ENCODE data around the gene PSAPL1.

The PSAPL1 gene

GRCh38 chr4:7414736-7415510 is 19.8 kb downstream of the PSAPL1 start:
- peaks cover 0 to 3% of the 10 kb centered on the region in 2 donors for H3K9me3 ChIP-seq (ENCODE audit: control insufficient read depth in 1 of 2, low read length in 2 of 2)
- H3K27ac ChIP-seq (ENCODE audit: low read length), result no peak overlapping the region
- no peak overlapping the region for H3K4me3 ChIP-seq (ENCODE audit: low read depth in 1 of 2, low read length in 2 of 2)
- no peaks in the 10 kb centered on the region for H3K27me3 ChIP-seq (ENCODE audit: low read depth, low read length)
- no peaks in the 10 kb centered on the region for H3K36me3 ChIP-seq (ENCODE audit: control insufficient read depth in 1 of 2, insufficient read depth in 2 of 2, low read length in 2 of 2)
- H3K4me1 ChIP-seq (ENCODE audit: control insufficient read depth in 1 of 2, insufficient read depth in 2 of 2, low read length in 2 of 2), result peaks cover 0 to 19% of the 10 kb centered on the region in 2 donors

- H3K36me3 ChIP-seq (ENCODE audit: control insufficient read depth in 1 of 2, insufficient read depth in 2 of 2, low read length in 2 of 2), result no peaks in the 10 kb centered on the region
- peaks cover 0 to 19% of the 10 kb centered on the region in 2 donors for H3K4me1 ChIP-seq (ENCODE audit: control insufficient read depth in 1 of 2, insufficient read depth in 2 of 2, low read length in 2 of 2)
- H3K9me3 ChIP-seq (ENCODE audit: control insufficient read depth in 1 of 2, low read length in 2 of 2), result peaks cover 0 to 8% of the 10 kb centered on the region in 2 donors
- no peaks in the 10 kb centered on the region for H3K27me3 ChIP-seq (ENCODE audit: low read depth, low read length)
- H3K4me3 ChIP-seq (ENCODE audit: low read depth in 1 of 2, low read length in 2 of 2), result no peak overlapping the region
- H3K27ac ChIP-seq (ENCODE audit: low read length), result no peak overlapping the region
These were observed 20.7 kb downstream of the PSAPL1 start for GRCh38 chr4:7414046-7414445.

- Histone ChIP-seq H3K36me3 (ENCODE audit: control insufficient read depth in 1 of 2, insufficient read depth in 2 of 2, low read length in 2 of 2) (no peaks in the 10 kb centered on the region), H3K4me3 (ENCODE audit: low read depth in 1 of 2, low read length in 2 of 2) (no peak overlapping the region), H3K9me3 (ENCODE audit: control insufficient read depth in 1 of 2, low read length in 2 of 2) (peaks cover 4 to 17% of the 10 kb centered on the region in 2 donors), H3K4me1 (ENCODE audit: control insufficient read depth in 1 of 2, insufficient read depth in 2 of 2, low read length in 2 of 2) (peaks cover 0 to 19% of the 10 kb centered on the region in 2 donors), H3K27me3 (ENCODE audit: low read depth, low read length) (no peaks in the 10 kb centered on the region), H3K27ac (ENCODE audit: low read length) (no peak overlapping the region)
These were observed 22.2 kb downstream of the PSAPL1 start for GRCh38 chr4:7412554-7412912.

- no peaks in the 10 kb centered on the region for H3K27me3 ChIP-seq (ENCODE audit: low read depth, low read length)
- H3K4me1 ChIP-seq (ENCODE audit: control insufficient read depth in 1 of 2, insufficient read depth in 2 of 2, low read length in 2 of 2), result peaks cover 0 to 19% of the 10 kb centered on the region in 2 donors
- no peaks in the 10 kb centered on the region for H3K36me3 ChIP-seq (ENCODE audit: control insufficient read depth in 1 of 2, insufficient read depth in 2 of 2, low read length in 2 of 2)
- H3K4me3 ChIP-seq (ENCODE audit: low read depth in 1 of 2, low read length in 2 of 2), result no peak overlapping the region
- no peak overlapping the region for H3K27ac ChIP-seq (ENCODE audit: low read length)
- H3K9me3 ChIP-seq (ENCODE audit: control insufficient read depth in 1 of 2, low read length in 2 of 2), result peaks cover 4 to 18% of the 10 kb centered on the region in 2 donors
These were observed 22.7 kb downstream of the PSAPL1 start for GRCh38 chr4:7411896-7412553.

- Histone ChIP-seq H3K4me3 (ENCODE audit: low read depth in 1 of 2, low read length in 2 of 2) (no peak overlapping the region), H3K36me3 (ENCODE audit: control insufficient read depth in 1 of 2, insufficient read depth in 2 of 2, low read length in 2 of 2) (no peaks in the 10 kb centered on the region), H3K27me3 (ENCODE audit: low read depth, low read length) (no peaks in the 10 kb centered on the region), H3K9me3 (ENCODE audit: control insufficient read depth in 1 of 2, low read length in 2 of 2) (peaks cover 4 to 22% of the 10 kb centered on the region in 2 donors), H3K4me1 (ENCODE audit: control insufficient read depth in 1 of 2, insufficient read depth in 2 of 2, low read length in 2 of 2) (peaks cover 0 to 19% of the 10 kb centered on the region in 2 donors), H3K27ac (ENCODE audit: low read length) (no peak overlapping the region)
These were observed 23.2 kb downstream of the PSAPL1 start for GRCh38 chr4:7411491-7411890.

GRCh38 chr4:7410446-7410845 is 24.3 kb downstream of the PSAPL1 start:
- Histone ChIP-seq H3K9me3 (ENCODE audit: control insufficient read depth in 1 of 2, low read length in 2 of 2) (peaks cover 4 to 22% of the 10 kb centered on the region in 2 donors), H3K4me1 (ENCODE audit: control insufficient read depth in 1 of 2, insufficient read depth in 2 of 2, low read length in 2 of 2) (peaks cover 0 to 19% of the 10 kb centered on the region in 2 donors), H3K36me3 (ENCODE audit: control insufficient read depth in 1 of 2, insufficient read depth in 2 of 2, low read length in 2 of 2) (no peaks in the 10 kb centered on the region), H3K4me3 (ENCODE audit: low read depth in 1 of 2, low read length in 2 of 2) (peak overlapping the region in 1 of 2 donors; percentile 26), H3K27ac (ENCODE audit: low read length) (no peak overlapping the region), H3K27me3 (ENCODE audit: low read depth, low read length) (no peaks in the 10 kb centered on the region)

- Histone ChIP-seq H3K4me3 (ENCODE audit: low read depth in 1 of 2, low read length in 2 of 2) (no peak overlapping the region), H3K9me3 (ENCODE audit: control insufficient read depth in 1 of 2, low read length in 2 of 2) (peaks cover 4 to 22% of the 10 kb centered on the region in 2 donors), H3K4me1 (ENCODE audit: control insufficient read depth in 1 of 2, insufficient read depth in 2 of 2, low read length in 2 of 2) (peaks cover 0 to 22% of the 10 kb centered on the region in 2 donors), H3K27ac (ENCODE audit: low read length) (no peak overlapping the region), H3K27me3 (ENCODE audit: low read depth, low read length) (no peaks in the 10 kb centered on the region), H3K36me3 (ENCODE audit: control insufficient read depth in 1 of 2, insufficient read depth in 2 of 2, low read length in 2 of 2) (no peaks in the 10 kb centered on the region)
These were observed 26.6 kb downstream of the PSAPL1 start for GRCh38 chr4:7408166-7408565.

- Histone ChIP-seq H3K36me3 (ENCODE audit: control insufficient read depth in 1 of 2, insufficient read depth in 2 of 2, low read length in 2 of 2) (no peaks in the 10 kb centered on the region), H3K9me3 (ENCODE audit: control insufficient read depth in 1 of 2, low read length in 2 of 2) (peaks cover 2 to 7% of the 10 kb centered on the region in 2 donors), H3K27me3 (ENCODE audit: low read depth, low read length) (no peaks in the 10 kb centered on the region), H3K4me1 (ENCODE audit: control insufficient read depth in 1 of 2, insufficient read depth in 2 of 2, low read length in 2 of 2) (peaks cover 0 to 18% of the 10 kb centered on the region in 2 donors), H3K4me3 (ENCODE audit: low read depth in 1 of 2, low read length in 2 of 2) (no peak overlapping the region), H3K27ac (ENCODE audit: low read length) (no peak overlapping the region)
These were observed 31.7 kb downstream of the PSAPL1 start for GRCh38 chr4:7403001-7403400.

- Histone ChIP-seq H3K4me3 (ENCODE audit: low read depth in 1 of 2, low read length in 2 of 2) (no peak overlapping the region), H3K27ac (ENCODE audit: low read length) (no peak overlapping the region), H3K36me3 (ENCODE audit: control insufficient read depth in 1 of 2, insufficient read depth in 2 of 2, low read length in 2 of 2) (no peaks in the 10 kb centered on the region), H3K4me1 (ENCODE audit: control insufficient read depth in 1 of 2, insufficient read depth in 2 of 2, low read length in 2 of 2) (peaks cover 0 to 23% of the 10 kb centered on the region in 2 donors), H3K27me3 (ENCODE audit: low read depth, low read length) (no peaks in the 10 kb centered on the region), H3K9me3 (ENCODE audit: control insufficient read depth in 1 of 2, low read length in 2 of 2) (peaks cover 0 to 5% of the 10 kb centered on the region in 2 donors)
These were observed 32.2 kb downstream of the PSAPL1 start for GRCh38 chr4:7402526-7402925.

GRCh38 chr4:7400671-7401298 is 33.9 kb downstream of the PSAPL1 start:
- no peak overlapping the region for H3K4me3 ChIP-seq (ENCODE audit: low read depth in 1 of 2, low read length in 2 of 2)
- H3K27ac ChIP-seq (ENCODE audit: low read length), result no peak overlapping the region
- peaks cover 0 to 26% of the 10 kb centered on the region in 2 donors for H3K4me1 ChIP-seq (ENCODE audit: control insufficient read depth in 1 of 2, insufficient read depth in 2 of 2, low read length in 2 of 2)
- H3K27me3 ChIP-seq (ENCODE audit: low read depth, low read length), result no peaks in the 10 kb centered on the region
- no peaks in the 10 kb centered on the region for H3K9me3 ChIP-seq (ENCODE audit: control insufficient read depth in 1 of 2, low read length in 2 of 2)
- no peaks in the 10 kb centered on the region for H3K36me3 ChIP-seq (ENCODE audit: control insufficient read depth in 1 of 2, insufficient read depth in 2 of 2, low read length in 2 of 2)

- H3K4me3 ChIP-seq (ENCODE audit: low read depth in 1 of 2, low read length in 2 of 2), result no peak overlapping the region
- no peaks in the 10 kb centered on the region for H3K27me3 ChIP-seq (ENCODE audit: low read depth, low read length)
- no peaks in the 10 kb centered on the region for H3K9me3 ChIP-seq (ENCODE audit: control insufficient read depth in 1 of 2, low read length in 2 of 2)
- no peaks in the 10 kb centered on the region for H3K36me3 ChIP-seq (ENCODE audit: control insufficient read depth in 1 of 2, insufficient read depth in 2 of 2, low read length in 2 of 2)
- H3K27ac ChIP-seq (ENCODE audit: low read length), result no peak overlapping the region
- peaks cover 0 to 26% of the 10 kb centered on the region in 2 donors for H3K4me1 ChIP-seq (ENCODE audit: control insufficient read depth in 1 of 2, insufficient read depth in 2 of 2, low read length in 2 of 2)
These were observed 35.1 kb downstream of the PSAPL1 start for GRCh38 chr4:7399440-7400234.

Data from muscle layer of duodenum (tissue), 2 donors.